Measurements from ENCODE around the gene CA10.

DNA sequence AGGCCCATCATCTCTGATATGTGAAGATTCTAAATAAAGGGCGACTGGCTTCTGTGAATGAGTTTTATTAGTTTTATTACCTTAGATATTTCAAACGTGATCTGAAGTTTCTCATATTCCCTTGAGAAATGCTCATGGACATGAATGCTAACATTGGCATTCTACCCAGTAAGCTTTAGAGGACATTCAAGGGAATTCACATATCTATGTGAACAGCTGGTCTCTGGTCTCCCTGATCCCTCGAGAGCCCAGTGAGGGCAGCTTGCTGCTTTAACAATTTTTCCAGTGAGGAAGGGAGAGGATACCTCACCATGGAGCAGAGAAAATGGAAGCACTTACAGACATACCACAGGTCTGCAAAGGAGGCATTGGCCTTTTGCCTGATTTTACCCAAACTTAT is 312.7 kb downstream of the CA10 start:
- TF ChIP-seq, protein P1, sequence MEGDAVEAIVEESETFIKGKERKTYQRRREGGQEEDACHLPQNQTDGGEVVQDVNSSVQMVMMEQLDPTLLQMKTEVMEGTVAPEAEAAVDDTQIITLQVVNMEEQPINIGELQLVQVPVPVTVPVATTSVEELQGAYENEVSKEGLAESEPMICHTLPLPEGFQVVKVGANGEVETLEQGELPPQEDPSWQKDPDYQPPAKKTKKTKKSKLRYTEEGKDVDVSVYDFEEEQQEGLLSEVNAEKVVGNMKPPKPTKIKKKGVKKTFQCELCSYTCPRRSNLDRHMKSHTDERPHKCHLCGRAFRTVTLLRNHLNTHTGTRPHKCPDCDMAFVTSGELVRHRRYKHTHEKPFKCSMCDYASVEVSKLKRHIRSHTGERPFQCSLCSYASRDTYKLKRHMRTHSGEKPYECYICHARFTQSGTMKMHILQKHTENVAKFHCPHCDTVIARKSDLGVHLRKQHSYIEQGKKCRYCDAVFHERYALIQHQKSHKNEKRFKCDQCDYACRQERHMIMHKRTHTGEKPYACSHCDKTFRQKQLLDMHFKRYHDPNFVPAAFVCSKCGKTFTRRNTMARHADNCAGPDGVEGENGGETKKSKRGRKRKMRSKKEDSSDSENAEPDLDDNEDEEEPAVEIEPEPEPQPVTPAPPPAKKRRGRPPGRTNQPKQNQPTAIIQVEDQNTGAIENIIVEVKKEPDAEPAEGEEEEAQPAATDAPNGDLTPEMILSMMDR (IDR thresholded peaks at IDR 0.05) = no peak
- TF ChIP-seq POLR2A (IDR thresholded peaks at IDR 0.05) = no peak
